Measurements from ENCODE around the gene KCMF1.

The KCMF1 gene

DNA sequence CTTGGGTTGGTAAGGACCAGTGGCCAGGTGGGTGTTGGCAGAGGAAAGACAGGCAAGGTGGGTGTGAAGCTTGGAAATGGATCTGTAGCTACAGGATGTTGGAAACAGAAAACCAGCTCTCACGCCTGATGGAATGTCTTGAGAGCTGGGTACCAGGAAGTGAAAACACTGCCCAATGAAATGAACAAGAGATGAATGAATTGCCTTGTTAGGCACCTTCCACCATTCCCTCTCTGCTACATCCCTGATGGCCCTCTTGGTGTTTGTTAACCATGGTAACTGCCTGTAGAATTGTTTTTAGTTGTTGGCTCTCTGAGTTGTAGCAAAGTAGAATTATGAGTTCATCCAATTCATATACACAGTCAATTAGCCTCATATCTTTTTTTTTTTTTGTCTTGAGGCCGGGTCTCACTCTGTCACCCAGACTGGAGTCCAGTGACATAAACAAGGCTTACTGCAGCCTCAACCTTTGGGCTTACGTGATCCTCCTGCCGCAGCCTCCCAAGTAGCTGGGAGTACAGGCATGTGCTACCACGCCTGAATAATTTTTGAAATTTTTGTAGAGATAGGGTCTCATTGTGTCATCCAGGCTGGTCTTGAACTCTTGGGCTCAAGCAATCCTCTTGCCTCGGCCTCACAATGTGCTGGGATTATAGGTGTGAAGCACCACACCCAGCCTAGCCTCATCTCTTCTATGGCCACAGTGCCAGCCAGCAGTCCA, 9.5 kb downstream of the KCMF1 start:
- no peak for DNase-seq (ENCODE audit: low read depth, low spot score)

DNA sequence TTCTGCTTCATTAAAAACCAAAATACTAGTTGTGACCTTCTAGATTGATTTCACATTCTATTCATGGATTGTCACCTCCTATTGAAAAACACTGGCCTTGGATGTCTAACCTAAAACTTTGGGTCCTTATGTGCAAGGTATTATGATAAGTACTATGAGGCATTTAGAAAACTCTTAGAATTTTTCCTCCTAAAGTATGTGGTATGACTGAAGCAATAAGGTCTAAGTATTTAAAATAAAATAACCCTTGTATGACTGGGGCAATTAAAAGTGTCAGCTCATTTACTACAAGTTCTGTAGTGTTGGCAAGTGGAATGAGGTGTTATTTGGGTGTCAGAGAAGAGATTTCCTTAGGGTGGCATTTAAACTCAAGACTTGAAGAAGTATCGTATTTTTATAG, 15.1 kb downstream of the KCMF1 start:
- DNase-seq (ENCODE audit: low read depth, low spot score): no peak

DNA sequence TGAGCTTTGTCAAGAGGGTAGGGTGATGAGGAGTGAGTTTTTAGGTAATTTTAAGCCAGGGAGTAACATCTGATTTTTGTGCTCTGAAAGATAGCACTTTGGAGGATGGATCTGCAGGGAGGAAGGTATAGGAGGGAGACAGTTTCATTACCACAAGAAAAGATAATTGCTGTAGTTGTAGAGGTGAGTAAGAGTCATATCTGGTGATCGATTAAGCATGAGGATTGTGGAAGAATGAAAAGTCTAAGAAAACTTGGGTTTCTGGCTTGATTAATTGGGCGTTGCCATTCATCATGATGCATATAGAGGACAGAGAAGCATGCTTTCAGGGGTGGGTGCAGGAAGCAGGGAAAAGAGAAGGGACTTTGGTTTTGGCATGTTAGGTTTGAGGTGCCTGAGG, 18.5 kb downstream of the KCMF1 start:
- DNase-seq (ENCODE audit: low read depth, low spot score): no peak

DNA sequence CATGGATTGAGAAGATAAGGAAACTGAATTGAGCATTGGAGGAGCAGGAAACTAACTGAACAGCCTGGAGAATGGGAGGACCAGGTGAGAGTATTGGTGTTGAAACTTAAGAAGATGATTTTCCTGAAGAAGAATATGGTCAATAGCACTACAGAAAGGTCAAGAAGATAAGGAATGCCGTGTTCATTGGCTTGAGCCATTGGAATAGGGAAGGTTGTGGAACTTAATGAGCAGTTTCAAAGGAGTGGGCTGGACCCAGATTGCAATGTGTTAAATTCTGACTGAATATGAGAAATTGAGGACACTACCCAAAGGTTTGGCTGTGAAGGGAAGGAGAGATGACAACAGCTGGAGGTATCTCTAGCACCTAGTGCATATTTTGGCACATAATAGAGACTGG, 19.0 kb downstream of the KCMF1 start:
- DNase-seq (ENCODE audit: low read depth, low spot score): no peak

DNA sequence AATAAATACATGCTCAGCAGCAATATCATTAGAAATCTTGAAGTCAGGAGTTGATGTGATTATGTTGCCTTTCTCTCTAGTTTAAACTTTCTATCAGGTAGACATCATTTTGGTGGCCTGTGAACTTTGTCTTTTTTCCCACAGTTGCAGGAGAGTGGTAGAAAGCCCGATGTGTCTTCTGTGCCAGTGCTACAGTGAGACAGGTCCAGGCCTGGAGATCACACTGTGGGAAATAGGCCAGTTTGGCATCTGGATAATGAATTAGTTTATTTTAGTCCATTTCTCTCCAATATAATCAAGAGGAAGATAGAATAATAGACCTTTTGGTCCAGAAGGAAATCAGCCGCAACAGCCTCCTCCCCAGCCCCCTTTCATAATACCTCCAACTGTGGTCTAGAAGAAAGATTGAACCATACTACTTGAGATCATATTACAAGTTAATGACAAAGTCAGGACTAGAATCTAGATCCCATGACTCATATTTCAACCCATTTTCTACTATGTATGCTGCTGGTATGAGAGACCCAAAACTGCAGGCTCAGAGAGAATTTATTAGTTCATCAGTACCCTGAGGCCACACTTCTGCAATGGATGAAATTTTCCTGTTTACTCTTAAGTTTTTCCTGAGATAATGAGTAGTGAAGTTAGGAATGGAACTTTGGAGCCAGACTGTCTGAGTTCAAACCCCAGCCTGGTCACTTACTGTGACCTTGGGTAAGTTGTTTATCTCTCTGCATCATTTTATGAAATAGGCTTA, 20.6 kb downstream of the KCMF1 start:
- no peak for DNase-seq (ENCODE audit: low read depth, low spot score)

DNA sequence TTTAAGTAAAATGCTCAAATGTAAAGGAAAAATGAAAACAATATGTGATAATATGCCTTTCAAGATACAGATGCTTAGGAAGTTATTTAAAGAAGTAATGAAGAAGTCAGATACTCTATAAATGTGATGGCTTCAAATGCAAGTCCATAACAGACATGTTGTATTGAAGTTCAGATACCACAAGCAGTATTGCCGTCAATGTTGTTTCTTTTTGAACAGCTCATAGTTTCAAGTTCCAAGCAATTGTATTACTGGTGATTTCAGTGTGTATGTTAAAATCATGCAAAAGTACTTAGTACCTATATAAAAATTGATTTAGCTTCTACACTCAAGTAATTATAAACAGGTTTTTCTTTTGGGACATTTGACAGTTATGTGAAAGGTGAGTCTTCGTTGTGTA, 24.9 kb downstream of the KCMF1 start:
- DNase-seq (ENCODE audit: low read depth, low spot score): no peak

DNA sequence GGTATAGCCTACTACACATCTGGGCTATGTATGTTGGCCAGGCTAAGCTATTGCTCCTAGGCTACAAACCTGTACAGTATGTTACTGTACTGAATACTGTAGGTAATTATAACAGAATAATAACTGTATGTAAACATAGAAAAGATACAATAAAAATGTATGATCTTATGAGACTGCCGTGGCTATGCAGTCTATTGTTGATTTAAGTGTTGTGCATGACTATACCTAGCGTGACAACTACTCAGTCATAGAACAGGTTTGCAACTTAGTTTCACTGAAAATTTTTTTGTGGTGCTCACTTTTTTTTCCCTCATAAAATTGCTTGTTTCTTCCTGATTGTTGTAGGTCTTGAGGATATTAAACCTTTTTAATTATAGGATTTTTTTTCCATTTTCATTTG, 25.9 kb downstream of the KCMF1 start:
- no peak for DNase-seq (ENCODE audit: low read depth, low spot score)

DNA sequence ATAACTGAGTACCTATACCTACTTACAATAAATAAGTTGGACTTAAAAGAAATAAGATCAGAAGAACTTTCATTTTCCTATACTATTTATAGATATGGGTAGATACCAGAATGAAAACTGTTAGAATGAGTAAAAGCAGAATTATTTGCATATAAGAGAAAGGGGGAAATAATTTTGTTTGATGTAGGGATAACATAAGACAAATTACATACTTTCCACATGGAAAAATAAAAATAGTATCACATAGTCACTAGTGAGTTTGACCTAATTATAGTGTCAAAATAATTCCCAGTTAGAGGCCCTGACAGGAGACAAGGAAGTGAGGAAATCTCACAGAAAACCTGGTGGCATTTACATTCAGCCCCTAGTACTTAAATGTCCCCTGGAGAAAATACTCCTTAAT, 28.6 kb downstream of the KCMF1 start:
- no peak for DNase-seq (ENCODE audit: low read depth, low spot score)

DNA sequence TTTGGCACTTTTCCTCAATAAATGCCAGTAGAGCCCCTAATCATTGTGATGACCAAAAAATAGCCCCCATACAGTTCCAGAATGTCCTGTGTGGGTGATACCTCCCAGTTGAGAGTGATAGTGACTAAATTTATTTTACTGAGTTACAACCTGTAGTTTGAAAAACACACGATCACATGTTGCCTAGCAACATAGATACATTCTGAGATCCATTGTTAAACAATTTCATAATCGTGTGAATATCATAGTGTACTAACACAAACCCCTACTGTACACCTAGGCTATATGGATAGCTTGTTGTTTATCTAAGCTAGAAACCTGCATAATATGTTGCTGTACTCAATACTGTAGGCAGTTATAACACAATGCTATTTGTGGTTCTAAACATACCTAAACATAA, 30.6 kb downstream of the KCMF1 start:
- DNase-seq (ENCODE audit: low read depth, low spot score): no peak

DNA sequence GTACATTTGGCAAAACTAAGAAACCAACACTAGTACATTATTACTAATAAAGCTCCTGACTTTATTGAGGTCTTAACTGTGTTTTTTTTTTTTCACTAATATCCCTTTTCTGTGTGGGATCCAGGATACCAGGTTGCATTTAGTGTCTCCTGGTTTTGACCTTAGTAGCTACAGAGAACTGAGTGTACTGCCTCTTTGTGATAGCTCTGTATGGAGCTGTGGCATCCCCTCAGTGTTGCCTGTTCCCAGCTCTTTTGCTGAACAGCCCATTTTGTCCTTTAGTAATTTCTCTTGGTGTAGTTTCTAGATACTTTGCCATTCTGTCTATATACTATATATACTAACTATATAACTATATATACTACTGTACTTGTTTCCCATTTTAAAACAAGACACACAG, 31.6 kb downstream of the KCMF1 start:
- no peak for DNase-seq (ENCODE audit: low read depth, low spot score)

DNA sequence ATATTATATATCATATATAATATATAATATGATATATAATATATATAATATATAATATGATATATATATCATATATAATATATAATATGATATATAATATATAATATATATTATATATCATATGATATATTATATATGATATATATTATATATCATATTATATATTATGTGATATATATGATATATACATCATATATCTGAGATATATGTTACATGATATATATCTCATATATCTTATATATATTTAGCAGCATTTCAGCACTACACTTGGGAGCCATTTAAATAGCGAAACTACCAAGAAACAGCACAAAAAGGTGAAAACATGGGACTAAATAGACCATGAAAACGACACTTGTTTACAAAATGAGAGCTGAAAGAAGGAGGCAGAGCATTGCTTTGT, 37.3 kb downstream of the KCMF1 start:
- DNase-seq (ENCODE audit: low read depth, low spot score): no peak

DNA sequence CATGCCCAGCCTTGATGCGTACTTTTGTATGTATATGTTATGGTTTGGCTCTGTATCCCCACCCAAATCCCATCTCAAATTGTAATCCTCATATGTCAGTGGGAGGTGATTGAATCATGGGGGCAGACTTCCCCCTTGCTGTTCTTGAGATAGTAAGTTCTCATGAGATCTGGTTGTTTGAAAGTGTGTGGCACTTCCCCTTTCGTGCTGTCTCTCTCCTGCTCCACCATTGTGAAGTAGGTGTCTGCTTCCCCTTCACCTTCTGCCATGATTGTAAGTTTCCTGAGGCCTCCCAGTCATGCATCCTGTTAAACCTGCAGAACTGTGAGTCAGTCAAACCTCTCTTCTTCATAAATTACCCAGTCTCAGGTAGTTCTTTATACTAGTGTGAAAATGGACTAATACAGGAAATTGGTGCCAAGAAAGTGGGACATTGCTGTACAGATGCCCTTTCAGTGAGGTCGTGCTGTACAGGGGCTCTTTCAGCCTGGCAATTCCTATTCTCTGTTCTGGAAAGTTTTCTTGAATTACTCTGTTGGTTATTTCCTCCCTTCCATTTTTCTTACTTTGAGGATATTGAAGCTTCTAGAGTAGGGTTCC, 38.2 kb downstream of the KCMF1 start:
- no peak for DNase-seq (ENCODE audit: low read depth, low spot score)

DNA sequence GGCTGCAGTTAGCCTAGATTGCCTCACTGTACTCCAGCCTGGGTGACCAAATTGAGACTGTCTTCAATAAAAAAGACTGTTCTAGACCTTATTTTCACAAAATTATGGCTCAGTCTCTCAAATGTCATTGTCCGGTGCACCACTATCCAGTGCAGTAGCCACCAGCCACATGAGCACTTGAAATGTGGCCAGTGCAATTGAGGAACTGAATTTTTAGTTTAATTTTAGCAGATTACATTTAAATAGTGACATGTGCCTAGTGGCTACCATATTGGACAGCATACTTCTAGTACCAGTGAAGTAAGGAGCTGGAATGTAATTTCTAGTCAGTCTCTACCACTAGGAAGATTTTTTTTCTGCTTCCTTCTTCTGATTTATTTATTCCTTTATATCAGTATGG, 39.4 kb downstream of the KCMF1 start:
- DNase-seq (ENCODE audit: low read depth, low spot score): no peak

DNA sequence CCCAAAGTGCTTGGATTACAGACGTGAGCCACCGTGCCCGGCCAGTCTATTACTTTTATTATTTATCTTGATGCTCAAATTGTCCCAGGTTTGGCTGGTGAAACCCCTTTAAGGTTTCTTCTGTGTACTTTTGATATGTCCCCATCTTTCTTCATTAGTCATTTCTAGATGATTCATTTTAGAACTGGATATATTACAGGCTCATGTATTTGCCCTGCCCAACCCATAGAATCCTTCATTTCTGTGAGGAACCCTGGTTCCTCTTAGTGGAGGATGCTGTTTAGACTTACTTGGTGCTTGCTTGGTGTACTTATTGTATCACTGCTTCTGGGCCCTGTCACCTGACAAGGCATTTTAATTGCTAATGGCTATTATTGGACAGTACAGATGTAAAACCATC, 40.1 kb downstream of the KCMF1 start:
- no peak for DNase-seq (ENCODE audit: low read depth, low spot score)

DNA sequence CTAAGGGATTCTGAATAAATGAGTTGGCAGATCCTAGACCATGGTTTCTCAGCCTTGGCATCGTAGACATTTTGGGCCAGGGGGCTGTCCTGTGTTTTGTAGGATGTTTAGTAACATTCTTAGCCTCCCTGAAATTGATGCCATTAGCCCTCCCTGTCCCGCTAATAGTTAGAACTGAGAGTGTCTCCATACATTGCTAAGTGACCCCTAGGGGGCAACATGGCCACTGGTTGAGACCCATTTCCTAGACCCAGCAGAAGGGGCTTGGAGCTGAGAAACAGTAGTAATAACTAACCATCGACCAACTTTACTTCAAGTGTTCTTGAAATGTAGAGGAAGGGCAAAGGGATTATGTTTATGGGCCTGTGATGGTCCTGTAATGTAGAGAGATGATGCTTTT, 40.8 kb downstream of the KCMF1 start:
- no peak for DNase-seq (ENCODE audit: low read depth, low spot score)

DNA sequence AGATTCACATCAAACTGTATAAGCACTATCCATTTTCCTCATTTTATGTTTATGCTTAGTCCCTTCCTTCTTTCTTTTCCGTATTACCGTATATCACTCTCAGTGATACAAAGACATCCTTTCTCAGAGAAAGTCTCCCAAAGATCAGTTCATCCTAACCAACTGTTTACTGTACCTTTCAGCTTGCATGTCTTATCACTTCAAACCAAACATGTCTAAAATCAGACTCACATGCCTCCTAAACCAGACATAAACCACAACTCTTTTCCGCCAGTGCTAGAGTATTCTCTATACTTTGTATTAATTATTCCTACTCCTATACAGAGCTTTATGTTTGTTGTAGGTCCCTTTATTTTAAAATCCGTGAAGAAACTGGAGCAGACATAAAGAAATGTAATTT, 41.5 kb downstream of the KCMF1 start:
- DNase-seq (ENCODE audit: low read depth, low spot score): no peak

DNA sequence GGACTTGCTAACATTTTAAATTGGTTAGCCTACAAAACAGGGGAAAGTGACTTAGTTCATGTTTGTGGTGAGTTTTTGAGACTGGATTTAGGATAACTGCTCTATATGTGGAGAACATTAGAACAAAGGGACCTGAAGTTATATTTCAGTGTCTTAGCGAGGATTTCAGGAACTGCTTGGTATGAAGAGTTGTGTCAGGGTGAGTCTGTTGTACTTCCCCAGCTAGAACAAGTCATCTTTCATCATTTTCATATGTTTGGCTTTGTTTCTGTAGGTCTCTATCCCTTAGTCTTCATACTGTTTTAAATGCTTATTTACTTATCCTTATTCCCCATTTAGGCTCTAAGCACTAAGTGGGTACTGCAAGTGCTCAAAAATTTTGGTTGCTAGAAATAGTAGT, 41.9 kb downstream of the KCMF1 start:
- no peak for DNase-seq (ENCODE audit: low read depth, low spot score)

DNA sequence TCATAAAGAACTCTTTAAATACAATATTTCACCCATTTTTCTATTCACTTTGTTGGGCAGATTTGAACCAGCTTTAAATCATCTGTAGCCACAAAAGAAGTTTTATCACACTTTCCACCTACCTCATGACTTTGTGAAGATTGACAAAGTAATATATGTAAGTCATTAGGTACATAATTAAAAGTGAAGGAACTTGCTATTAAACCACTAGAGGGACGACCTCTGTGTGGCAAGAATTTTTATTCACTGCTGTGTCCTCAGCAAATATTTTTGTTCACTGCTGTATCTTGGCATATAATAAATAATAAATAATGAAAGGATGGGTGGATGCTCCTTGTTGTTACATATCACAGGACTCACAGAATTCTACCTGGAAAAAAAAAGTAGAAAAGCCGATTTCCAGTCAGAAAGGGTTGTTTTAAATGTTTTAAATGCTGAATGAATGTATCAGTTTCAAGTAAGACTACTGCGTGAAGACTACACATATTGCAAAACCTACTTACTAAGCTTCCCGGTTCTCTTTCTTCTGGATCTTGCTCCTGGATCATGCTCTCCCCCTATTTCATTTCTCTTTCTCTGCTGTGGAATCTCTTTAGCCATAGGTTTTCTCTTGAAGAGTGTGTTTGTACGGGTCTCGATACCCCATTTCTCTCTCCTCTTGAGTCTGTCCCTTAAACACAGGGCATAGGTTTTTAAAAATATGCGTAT, 44.8 kb downstream of the KCMF1 start:
- DNase-seq (ENCODE audit: low read depth, low spot score): no peak

DNA sequence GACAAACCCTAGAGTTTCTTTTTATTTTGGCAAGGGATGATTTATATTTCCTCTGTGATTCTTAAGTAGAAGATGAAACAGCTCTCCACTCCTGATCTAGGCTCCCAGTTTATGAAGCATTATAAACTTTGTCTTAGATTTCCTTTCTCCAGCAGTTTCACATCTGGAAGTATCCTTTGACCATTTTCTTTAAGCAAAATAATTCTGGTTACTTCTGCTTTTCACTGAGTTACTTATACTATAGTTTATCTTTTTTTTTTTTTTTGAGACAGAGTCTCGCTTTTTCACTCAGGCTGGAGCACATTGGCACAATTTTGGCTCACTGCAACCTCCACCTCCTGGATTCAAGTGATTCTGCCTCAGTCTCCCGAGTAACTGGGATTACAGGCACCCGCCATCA, 45.5 kb downstream of the KCMF1 start:
- no peak for DNase-seq (ENCODE audit: low read depth, low spot score)

DNA sequence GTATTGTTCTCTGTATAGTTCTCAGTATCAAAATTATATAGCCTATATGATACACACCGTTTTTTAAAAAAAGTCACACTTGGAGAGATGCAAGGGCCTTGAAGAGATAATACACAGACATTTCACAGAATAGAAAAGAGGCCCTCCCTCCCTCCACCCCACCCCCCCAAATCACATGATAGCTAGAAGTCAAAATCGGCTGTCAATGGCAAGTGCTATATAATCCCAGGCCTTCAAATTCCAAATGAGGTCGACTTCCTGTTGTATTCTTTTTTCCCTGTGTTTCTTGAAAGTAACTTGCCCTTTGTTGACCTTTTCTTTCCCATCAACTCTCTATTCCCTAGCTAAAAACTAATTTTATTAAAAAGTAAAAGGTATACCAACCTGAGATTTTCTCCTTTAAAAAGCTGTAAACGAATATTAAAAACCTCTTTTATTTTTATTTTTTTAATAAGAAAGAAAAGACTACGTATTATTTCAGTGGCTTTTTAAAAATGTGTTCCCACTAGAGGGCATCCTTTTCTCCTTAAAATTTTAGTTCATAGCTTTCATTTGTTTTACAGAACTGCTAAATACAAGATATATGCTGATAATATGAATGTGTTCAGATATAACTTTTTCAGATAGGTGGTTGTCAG, 46.6 kb downstream of the KCMF1 start:
- DNase-seq (ENCODE audit: low read depth, low spot score): no peak

DNA sequence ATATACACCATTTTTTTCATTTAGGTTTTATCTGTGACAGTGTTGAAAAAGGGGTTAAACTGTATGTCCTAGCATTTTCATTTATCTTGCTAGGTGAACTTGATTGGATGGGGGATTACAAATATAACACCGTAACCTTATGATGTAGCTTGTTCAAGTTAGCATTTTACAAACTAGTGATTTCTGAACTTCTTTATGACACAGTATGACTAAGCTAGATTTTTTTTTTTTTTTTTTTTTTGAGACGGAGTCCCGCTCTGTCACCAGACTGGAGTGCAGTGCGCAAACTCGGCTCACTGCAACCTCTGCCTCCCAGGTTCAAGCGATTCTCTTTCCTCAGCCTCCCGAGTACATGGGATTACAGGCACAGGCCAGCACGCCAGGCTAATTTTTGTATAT, 47.1 kb downstream of the KCMF1 start:
- DNase-seq (ENCODE audit: low read depth, low spot score): no peak

DNA sequence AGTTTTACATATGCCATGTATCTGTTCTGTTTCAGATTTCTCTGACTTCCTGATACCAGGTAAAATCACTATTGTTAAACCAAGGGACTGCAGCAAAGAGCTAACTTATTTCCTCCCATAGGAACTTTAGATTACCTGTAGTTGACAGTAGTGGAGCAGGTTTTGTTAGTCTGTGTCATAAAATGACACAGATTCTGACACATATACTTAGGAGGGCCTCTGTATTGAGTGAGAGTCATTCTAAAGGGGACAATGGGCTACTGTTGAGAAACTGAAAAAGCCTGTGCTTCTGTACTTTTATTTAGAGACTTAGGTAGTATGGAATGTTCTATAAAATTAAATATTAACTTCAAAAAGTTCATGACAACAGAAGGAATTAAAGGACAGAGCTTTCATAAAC, 48.2 kb downstream of the KCMF1 start:
- DNase-seq (ENCODE audit: low read depth, low spot score): no peak
